KBM-7 (cell line): ENCODE measurements around the gene KCNQ1.

Experiments used
- DNase-seq: peaks from one replicate; pipeline ENCODE4 v3.0.0-alpha.2; 2015
- in situ Hi-C: fragments of 300-500 bp; cut with MboI; formaldehyde crosslinking; loops from 2 replicates; pipeline ENCODE4 v1.14.3; 2020; ENCODE audit warnings: low sequenced_read_pairs, low pct_unique_long_range_greater_than_20kb, mixed read lengths

KCNQ1 gene

GRCh38 chr11:2549876-2550605 lies 105.2 kb downstream of the KCNQ1 start:
- DNase-seq: no peak
- in situ Hi-C loops: loop anchor here (25.0 kb wide), 1 partner anchor 363 kb away; no protein-coding TSS in a partner anchor

DNA sequence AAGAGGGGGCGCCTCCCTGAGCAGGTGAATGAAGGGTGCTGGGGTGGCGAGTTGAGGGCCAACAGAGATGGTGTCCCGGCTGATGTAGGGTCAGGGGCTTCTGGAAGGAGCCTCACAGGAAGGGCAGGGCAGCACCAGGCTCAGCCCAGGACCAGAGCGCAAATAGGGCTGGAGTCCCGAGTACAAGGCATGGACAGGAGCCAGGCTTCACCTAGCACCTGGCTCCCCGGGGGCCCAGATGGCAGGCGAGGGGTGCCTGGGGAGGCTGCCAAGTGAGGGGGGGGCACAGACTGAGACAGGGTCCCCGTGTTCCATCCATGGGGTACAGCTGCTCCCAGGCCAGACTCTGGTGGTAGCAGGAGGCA lies 105.8 kb downstream of the KCNQ1 start:
- no peak for DNase-seq
- in situ Hi-C loops: no loop called here

DNA sequence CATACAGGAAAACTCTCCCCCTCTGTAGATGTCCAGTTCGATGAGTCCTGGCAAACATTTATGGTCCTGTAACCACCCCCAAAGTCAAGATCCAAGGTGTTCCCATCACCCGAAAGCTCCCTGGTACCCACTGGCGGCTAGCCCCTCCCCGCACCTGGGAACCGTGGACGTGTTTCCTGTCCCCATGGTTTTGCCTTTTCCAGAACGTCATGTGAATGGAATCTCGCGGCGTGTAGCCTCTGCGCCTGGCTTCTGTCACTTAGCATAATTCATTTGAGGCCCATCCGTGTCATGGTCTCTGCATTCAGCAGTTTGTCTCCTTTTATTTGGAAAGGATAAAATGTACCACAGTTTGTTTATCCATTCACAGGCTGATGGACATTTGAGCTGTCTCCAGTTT lies 106.3 kb downstream of the KCNQ1 start:
- in situ Hi-C loops: no loop called here

GRCh38 chr11:2552210-2552609 lies 107.4 kb downstream of the KCNQ1 start:
- DNase-seq: no peak
- in situ Hi-C loops: no loop called here

More for the DNA sequence above, 106.3 kb downstream of the KCNQ1 start:
- DNase-seq: no peak

DNA sequence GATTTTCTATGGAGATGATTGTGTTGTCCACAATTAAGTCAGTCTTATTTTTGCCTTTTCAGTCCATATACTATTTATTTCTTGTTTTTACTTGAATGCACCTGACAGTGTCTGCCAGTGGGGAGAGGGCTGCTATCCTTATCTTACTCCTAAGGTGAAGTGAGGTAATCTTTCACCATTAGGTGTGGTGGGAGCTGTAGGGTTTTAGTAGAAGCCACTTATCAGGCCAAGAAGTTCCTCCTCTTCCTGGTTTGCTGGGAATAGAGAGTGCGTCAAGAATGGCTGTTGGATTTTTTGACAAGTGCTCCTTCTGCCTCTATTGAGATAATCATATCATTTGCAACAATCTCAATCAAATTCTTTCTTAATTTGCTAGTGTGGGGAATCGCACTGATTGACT lies 108.4 kb downstream of the KCNQ1 start:
- in situ Hi-C loops: no loop called here
- DNase-seq: no peak

- in situ Hi-C loops: no loop called here
- DNase-seq: no peak
Observed at GRCh38 chr11:2553886-2554285, 109.1 kb downstream of the KCNQ1 start.

- no peak for DNase-seq
- in situ Hi-C loops: no loop called here
Observed at GRCh38 chr11:2554338-2555207, 109.8 kb downstream of the KCNQ1 start.

DNA sequence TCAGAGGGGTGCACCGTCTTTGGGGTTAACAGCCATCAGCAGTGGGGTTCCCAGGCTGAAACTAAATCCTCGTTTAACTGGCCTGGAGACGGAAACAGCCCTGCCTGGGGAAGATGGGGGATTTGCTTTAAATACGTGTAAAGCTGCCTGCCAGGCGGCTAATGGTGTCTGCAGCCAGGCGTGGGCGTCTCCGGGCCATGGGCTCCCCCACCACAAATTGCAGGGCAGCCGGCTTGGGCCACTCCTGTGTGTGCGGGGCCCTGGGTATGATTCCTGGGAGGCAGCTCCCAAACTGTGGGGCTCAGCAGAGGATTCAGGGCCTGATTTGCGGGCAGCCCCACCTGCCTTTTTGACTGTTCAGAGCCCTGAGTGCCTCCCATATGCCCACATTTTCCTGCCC lies 110.5 kb downstream of the KCNQ1 start:
- DNase-seq: no peak
- in situ Hi-C loops: no loop called here

- in situ Hi-C loops: no loop called here
- DNase-seq: no peak
Observed at GRCh38 chr11:2555891-2556290, 111.1 kb downstream of the KCNQ1 start.

DNA sequence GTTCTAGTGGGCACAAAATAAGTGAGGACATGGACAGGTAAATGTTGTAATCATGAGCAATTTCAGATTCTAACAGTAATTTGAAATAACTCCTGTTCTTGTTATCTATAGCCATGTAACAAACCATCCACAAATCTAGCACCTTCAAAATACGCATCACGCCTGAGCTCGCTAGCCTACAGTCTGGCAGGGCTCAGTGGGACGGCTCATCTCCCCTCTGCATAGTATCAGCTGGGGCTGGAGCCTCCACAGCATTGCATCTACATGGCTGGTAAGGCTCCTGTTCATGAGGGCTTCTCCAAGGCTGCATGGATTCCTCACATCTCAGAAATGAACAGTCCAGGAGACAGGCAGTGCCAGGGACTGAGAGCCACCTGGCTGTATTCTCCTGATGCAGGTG lies 112.6 kb downstream of the KCNQ1 start:
- in situ Hi-C loops: no loop called here
- no peak for DNase-seq

GRCh38 chr11:2558397-2558796 lies 113.6 kb downstream of the KCNQ1 start:
- DNase-seq: no peak
- in situ Hi-C loops: no loop called here

DNA sequence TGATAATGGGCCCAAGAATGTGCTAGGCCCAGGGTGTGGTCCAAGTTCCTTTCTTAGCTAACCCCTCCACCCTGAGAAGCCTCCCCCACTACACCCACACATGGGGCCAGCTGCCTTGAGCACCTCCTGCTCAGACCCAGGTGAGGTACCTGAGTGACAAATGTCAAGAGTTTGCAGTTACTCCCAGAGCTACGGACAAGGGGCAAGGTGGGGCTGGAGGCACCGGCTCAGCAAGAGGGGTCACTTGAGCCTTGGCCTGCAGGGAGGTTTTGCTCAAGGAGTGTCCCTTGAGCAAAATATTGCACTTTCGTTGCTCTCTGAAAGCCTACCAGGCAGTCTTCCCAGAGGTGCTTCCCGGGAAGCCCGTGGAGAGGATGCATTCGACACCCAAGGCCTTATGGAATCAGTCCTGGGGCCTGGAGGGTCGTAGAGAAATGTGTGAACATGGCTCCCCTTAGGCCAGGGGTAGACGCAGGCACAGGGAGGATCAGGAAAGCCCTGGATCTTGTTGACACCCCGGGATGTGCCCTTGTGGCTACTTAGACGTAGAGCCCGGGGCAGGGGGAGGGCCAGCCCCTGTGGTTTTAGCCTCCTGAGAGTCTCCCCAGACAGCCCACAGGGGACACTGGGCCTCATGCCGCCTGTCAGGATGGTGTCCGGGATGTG lies 114.2 kb downstream of the KCNQ1 start:
- no peak for DNase-seq
- in situ Hi-C loops: no loop called here

- DNase-seq: no peak
- in situ Hi-C loops: no loop called here
Observed at GRCh38 chr11:2559527-2560311, 114.9 kb downstream of the KCNQ1 start.

DNA sequence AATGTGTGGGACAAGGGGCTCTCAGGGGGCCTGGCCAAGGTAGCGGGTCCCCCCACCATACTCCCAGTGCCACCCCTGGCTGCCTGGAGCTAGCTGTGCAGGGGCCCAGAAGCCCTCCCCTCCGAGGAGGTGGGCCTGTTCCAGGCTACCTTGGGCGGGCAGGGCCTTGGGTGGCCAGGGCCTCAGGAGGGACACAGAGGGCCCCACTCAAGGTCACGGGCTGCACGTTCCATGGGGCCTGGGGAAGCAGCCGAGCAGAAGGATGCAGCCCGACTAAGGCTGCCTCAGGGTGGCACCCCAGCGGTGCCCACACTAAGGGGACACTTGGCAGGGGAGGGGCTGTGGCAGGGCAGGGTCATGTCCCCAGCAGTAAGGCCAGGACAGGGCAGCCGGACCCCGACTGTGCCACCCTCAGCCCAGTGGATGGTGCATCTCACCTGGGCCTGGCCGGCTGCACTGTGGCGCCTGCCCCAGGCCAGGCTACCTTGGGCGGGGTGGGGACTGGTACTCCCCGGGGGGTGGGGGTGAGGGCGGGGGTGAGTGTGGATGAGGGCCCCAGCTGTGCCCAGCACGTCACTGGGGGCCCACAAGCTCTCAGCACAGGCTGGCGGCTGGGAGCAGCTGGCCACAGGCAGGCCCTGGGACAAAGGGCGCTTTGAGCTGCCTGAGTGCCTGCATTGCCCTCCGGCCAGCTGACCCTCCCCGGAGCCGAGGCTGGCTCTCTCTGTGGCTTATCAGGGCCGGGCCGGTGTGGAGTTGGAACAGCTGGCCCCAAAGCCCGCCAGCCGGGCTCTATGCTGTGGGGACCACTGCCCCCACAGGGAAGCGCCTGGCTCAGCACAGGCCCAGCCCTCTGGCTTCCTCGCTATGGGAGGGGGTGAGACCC lies 117.1 kb downstream of the KCNQ1 start:
- in situ Hi-C loops: no loop called here
- DNase-seq: no peak

DNA sequence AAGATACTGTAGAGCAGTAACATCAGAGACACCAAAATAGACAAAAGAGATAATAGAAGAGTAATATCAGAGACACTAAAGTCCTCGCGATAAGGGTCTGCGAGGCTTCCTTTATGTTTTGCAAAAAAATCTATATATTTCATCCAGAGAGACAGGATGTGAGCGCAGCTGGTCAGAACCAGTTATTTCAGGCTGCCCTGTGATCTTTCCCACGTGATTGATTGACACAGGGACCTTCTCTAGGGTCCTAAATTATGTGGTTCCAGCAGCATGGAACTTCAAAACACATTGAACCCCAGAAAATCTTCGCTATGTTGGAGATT lies 118.0 kb downstream of the KCNQ1 start:
- no peak for DNase-seq
- in situ Hi-C loops: no loop called here

DNA sequence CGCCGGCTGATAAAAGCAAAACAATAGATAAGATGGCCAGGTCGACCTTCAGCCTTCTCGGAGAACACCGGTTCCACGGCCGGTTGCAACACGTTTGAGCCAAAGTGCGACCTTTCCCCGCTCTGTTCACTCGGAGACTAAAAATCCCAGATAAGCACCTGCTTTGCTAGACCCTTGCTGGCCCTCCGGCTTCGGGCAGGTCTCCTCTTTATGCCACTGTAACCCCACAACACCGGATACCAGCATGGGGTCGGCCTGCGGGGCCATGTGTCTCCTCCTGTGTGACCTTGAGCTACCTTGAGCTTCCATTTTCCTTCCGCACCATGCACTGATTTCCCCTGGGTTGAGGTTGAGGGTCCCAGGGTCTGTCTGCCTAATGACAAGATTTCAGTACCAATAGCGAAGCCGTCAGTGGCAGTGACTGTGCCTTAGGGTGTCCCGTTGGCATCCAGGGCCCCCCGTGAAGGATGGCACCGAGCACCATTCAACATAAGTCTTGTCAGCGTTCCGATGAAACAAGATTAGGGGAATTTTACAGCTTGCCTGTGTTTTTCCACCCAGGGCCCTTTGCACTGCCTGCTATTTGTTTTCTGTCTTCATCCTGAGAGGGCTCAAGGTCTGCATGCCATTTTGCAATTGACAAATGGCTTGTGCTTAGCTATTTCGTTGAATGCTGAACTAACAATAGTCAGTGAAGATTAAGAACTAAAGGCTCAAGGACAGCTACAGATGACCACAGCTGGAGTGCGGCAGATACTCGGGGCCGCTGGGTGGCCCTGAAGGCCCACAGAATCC lies 118.6 kb downstream of the KCNQ1 start:
- DNase-seq: no peak
- in situ Hi-C loops: no loop called here

DNA sequence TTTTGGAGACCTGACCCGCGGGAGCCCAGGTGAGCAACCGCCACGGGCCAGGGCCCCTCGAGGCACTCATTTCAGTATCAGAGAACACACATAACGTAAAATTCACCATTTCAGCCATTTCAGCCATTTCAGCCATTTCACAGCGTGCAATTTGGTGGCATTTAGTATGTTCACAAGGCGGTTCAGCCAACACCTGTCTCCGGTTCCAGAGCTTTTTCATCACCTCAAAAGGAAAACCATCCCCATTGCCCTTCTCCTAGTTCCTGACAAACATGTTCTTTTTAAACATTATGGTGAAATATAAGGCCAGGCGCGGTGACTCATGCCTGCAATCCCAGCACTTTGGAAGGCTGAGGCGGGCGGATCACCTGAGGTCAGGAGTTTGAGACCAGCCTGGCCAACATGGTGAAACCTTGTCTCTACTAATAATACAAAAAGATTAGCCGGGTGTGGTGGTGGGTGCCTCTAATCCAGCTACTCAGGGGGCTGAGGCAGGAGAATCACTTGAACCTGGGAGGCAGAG lies 119.3 kb downstream of the KCNQ1 start:
- in situ Hi-C loops: no loop called here
- no peak for DNase-seq
